Esophagus muscularis mucosa (tissue), 4 donors: Measurements from ENCODE around the gene TPSG1. TPM values are rescaled to one million over a fixed set of nuclear protein-coding genes. Genes with fewer than 3 reads are reported as not detected.
"Not testable (repeated sequence)": the region's sequence is repeated elsewhere in the genome, so short reads cannot be mapped to it uniquely, and the experiment has no call there.

Experiments
- DNase-seq: peaks from one replicate; pipeline ENCODE4 v3.0.0-alpha.2; 2017; ENCODE audit errors: extremely low spot score
- H3K27ac ChIP-seq, 4 donors: fragments of 200-600 bp; sonication (generic); replicated peaks in 1 of 4; 1 replicate in 3 of 4; 2 replicates in 1 of 4; pipeline ENCODE4 v1.5.1; 2016 to 2019; ENCODE audit warnings: mild to moderate bottlenecking in 1 of 4
- H3K27me3 ChIP-seq, 4 donors: fragments of 200-600 bp; sonication (generic); one replicate each; pipeline versions ENCODE4 v1.5.1 to v1.6.0; 2016 to 2019
- H3K36me3 ChIP-seq, 4 donors: fragments of 200-600 bp; sonication (generic); one replicate each; pipeline ENCODE4 v1.5.1; 2016 to 2019
- H3K4me1 ChIP-seq, 4 donors: fragments of 200-600 bp; sonication (generic); one replicate each; pipeline ENCODE4 v1.5.1; 2016 to 2019
- H3K4me3 ChIP-seq, 4 donors: fragments of 200-600 bp; sonication (generic); 1 replicate in 2 of 4; 2 replicates in 2 of 4; pipeline ENCODE4 v1.5.1; 2016 to 2019; ENCODE audit warnings: mild to moderate bottlenecking in 4 of 4, moderate library complexity in 1 of 4
- H3K9me3 ChIP-seq, 4 donors: fragments of 200-600 bp; sonication (generic); 1 replicate in 3 of 4; 2 replicates in 1 of 4; pipeline ENCODE4 v1.5.1; 2016 to 2019
- EP300 ChIP-seq: sonication (generic); formaldehyde crosslinking; IDR thresholded peaks from one replicate; pipeline ENCODE4 v1.6.1; 2017; ENCODE audit warnings: antibody characterized with exemption
- POLR2A ChIP-seq: fragments of 450-650 bp; IDR thresholded peaks from one replicate; pipeline ENCODE4 v1.6.1; 2017; ENCODE audit warnings: antibody characterized with exemption, moderate library complexity, mild to moderate bottlenecking, low read depth
- POLR2AphosphoS5 ChIP-seq, 2 donors: sonication (generic); formaldehyde crosslinking; IDR thresholded peaks; one replicate each; pipeline ENCODE4 v1.6.1; 2017; ENCODE audit warnings: antibody characterized with exemption in 2 of 2
- WGBS: methylation state at CpG from one replicate; pipeline ENCODE4 v1.1.5; 2018; 5-methylcytosine and 5-hydroxymethylcytosine counted together
- intact Hi-C: fragments of 100-400 bp; cut with DNase I; formaldehyde crosslinking; loops from one replicate; pipeline ENCODE4 v1.15.1; 2023
- total RNA-seq, 4 donors: library from RNA; depleted of rRNA; stranded (reverse); fragments of >200 nt; gene quantifications; one replicate each; pipeline versions ENCODE4 v1.1.0 to v1.2.1, GENCODE V29; 2016
- TF ChIP-seq, protein P1 (sequence below), 3 experiments: fragments of 200-600 bp in 2 of 3; fragments of 450-650 bp in 1 of 3; sonication (generic) in 2 of 3; IDR thresholded peaks; one replicate each; pipeline ENCODE4 v1.5.1; 2017 to 2019; ENCODE audit warnings: antibody characterized with exemption in 3 of 3, mild to moderate bottlenecking in 2 of 3, moderate library complexity in 1 of 3

Gene TPSG1
- total RNA-seq, 4 donors from 2014 or later, result 0.39 to 2.9 (median 1.00) TPM

DNA sequence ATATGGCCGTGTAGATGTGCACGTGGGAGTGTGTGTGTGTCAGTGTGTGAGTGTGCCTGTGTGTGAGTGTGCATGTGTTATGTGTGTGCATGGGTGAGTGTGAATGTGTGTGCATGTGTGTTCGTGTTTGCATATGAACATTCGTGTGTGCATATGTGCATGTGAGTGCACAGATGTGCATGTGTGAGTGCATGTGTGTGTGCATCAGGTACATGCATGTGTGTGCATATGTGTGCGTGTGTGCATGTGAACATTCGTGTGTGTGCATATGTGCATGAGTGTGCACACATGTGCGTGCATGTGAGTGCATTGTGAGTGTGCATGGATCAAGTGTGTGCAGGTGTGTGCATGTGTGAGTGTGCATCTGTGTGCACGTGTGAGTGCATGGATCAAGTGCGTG lies 12.9 kb upstream of the TPSG1 start:
- Histone ChIP-seq H3K4me1 (no peaks in the 10 kb centered on the region), H3K27ac (no peak overlapping the region), H3K4me3 (no peak overlapping the region), H3K9me3 (no peaks in the 10 kb centered on the region), H3K27me3 (peaks cover 0 to 21% (median 0%) of the 10 kb centered on the region in 4 donors), H3K36me3 (no peaks in the 10 kb centered on the region)
- intact Hi-C loops, result no loop called here
- TF ChIP-seq POLR2AphosphoS5 (IDR thresholded peaks at IDR 0.05), result no peak
- no peak for TF ChIP-seq EP300
- TF ChIP-seq, protein P1, sequence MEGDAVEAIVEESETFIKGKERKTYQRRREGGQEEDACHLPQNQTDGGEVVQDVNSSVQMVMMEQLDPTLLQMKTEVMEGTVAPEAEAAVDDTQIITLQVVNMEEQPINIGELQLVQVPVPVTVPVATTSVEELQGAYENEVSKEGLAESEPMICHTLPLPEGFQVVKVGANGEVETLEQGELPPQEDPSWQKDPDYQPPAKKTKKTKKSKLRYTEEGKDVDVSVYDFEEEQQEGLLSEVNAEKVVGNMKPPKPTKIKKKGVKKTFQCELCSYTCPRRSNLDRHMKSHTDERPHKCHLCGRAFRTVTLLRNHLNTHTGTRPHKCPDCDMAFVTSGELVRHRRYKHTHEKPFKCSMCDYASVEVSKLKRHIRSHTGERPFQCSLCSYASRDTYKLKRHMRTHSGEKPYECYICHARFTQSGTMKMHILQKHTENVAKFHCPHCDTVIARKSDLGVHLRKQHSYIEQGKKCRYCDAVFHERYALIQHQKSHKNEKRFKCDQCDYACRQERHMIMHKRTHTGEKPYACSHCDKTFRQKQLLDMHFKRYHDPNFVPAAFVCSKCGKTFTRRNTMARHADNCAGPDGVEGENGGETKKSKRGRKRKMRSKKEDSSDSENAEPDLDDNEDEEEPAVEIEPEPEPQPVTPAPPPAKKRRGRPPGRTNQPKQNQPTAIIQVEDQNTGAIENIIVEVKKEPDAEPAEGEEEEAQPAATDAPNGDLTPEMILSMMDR (IDR thresholded peaks at IDR 0.05), result no peak
- TF ChIP-seq POLR2A, result no peak
- WGBS, result 72% methylated on average over 9 of the region's 9 CpGs
- no peak for DNase-seq

DNA sequence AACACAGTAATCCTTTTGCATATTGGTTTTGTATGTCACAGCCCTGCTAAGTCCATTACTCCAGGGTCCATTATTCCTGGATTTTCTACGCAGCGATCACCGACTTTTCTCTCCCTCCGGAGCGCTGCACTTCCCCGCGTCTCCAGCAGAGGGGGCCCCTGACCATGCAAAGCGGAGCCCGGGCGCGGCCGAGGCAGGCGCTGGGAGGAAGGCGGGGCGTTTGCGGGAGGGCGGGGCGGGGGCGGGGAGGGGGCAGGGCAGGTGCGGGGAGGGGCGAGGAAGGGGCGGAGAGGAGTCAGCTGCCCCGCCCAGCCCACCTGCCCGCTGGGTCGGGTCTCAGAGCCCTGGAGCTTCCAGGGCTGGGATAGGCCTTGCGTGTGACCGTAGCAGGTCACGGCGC lies 11.6 kb upstream of the TPSG1 start:
- H3K9me3 ChIP-seq, intact Hi-C loops, H3K36me3 ChIP-seq, H3K4me1 ChIP-seq, H3K27ac ChIP-seq, DNase-seq, H3K4me3 ChIP-seq: not testable (repeated sequence)
- no CpG with 5 or more reads among the region's 29 CpGs for WGBS
- peaks cover 0 to 21% (median 0%) of the 10 kb centered on the region in 4 donors for H3K27me3 ChIP-seq

DNA sequence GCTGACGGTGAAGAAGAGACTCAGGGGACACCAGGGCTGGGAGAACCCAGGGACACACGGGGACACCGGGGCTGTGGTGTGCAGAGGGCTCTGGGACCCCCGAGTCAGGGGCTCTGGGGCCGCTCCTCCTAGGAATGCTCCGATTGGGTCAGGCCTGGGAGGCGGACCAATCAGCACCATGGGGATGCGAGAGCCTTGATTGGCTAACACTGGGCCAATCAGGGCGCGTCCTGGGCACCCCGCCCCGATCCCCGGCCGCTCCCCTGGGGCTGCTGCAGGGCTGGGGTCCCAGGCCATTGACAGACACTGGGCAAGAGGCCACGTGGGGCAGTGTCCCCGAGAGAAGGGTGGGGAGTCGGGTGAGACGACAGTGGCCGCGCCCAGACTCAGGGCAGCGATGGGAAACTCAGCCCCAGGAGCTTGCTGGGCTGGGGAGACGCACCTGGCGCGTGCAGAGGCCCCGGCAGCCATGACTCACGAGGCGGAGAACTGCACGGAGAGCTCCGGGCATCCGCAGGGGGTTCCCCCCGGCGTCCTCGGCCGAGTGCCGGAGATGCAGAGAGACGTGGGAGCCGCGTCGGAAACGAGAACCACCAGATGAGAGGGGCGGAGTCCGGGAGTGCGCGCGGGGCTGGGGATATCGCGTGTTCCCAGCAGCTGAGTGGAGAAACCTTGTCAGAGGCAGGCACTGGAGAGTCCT lies 7.1 kb upstream of the TPSG1 start:
- H3K9me3 ChIP-seq, H3K4me1 ChIP-seq, H3K27ac ChIP-seq, H3K4me3 ChIP-seq, H3K36me3 ChIP-seq, intact Hi-C loops, H3K27me3 ChIP-seq, DNase-seq: not testable (repeated sequence)
- WGBS, result no CpG with 5 or more reads among the region's 47 CpGs

GRCh38 chr16:1231301-1231700 lies 6.2 kb upstream of the TPSG1 start:
- no CpG with 5 or more reads among the region's 7 CpGs for WGBS
- DNase-seq, H3K27me3 ChIP-seq, H3K4me1 ChIP-seq, H3K9me3 ChIP-seq, intact Hi-C loops, H3K4me3 ChIP-seq, H3K36me3 ChIP-seq, H3K27ac ChIP-seq: not testable (repeated sequence)

DNA sequence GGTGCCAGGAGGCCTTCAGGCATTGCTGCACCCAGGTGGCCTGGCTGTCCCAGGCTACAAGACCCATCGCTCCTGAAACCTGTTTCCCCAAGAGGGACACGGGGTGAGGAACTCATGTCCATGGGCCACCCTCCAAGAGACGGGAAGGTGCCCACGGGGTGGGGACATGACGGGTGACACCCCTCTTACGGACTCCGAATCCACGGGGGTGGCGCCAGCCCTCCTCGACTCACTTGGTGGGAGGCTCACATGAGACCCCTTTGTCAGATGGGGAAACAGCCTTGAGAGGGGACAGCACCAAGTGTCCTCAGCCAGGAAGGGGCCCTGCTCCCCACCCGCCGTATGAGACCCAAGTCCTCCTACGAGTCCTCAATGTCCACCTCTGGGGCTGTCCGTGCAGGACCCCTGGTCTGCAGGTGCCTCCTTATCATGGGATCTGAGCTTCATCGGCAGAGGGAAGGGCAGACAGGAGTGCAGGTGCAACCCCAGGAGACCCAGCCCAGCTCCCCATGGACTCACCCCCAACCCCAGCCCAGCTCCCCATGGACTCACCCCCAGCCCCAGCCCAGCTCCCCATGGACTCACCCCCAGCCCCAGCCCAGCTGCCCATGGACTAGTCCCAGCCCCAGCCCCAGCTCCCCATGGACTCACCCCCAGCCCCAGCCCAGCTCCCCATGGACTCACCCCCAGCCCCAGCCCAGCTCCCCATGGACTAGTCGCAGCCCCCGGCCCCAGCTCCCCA lies 5.6 kb upstream of the TPSG1 start:
- WGBS, result 64% methylated on average over 10 of the region's 17 CpGs
- DNase-seq, result not testable (repeated sequence)

GRCh38 chr16:1230084-1230470 lies 5.0 kb upstream of the TPSG1 start, which contains the start of gene TPSB2:
TSS of gene TPSB2 (minus strand) at chr16:1230184. CDS start at chr16:1229951, 233 bp downstream.
- H3K9me3 ChIP-seq, intact Hi-C loops, DNase-seq, H3K36me3 ChIP-seq, H3K4me3 ChIP-seq, H3K27me3 ChIP-seq, H3K27ac ChIP-seq: not testable (repeated sequence)
- H3K4me1 ChIP-seq, result peaks cover 0 to 22% (median 18%) of the 10 kb centered on the region in 4 donors
- no CpG with 5 or more reads among the region's 11 CpGs for WGBS

More for the DNA sequence above, 5.6 kb upstream of the TPSG1 start:
- H3K9me3 ChIP-seq, intact Hi-C loops, H3K4me3 ChIP-seq, H3K36me3 ChIP-seq, H3K27me3 ChIP-seq, H3K27ac ChIP-seq: not testable (repeated sequence)
- H3K4me1 ChIP-seq, result peaks cover 0 to 16% (median 13%) of the 10 kb centered on the region in 4 donors

- H3K9me3 ChIP-seq, H3K4me3 ChIP-seq, H3K36me3 ChIP-seq, H3K27me3 ChIP-seq, intact Hi-C loops, H3K27ac ChIP-seq, DNase-seq: not testable (repeated sequence)
- H3K4me1 ChIP-seq, result peaks cover 0 to 25% (median 22%) of the 10 kb centered on the region in 4 donors
- WGBS, result no CpG with 5 or more reads among the region's 13 CpGs
These were observed 4.4 kb upstream of the TPSG1 start for GRCh38 chr16:1229476-1229875.

DNA sequence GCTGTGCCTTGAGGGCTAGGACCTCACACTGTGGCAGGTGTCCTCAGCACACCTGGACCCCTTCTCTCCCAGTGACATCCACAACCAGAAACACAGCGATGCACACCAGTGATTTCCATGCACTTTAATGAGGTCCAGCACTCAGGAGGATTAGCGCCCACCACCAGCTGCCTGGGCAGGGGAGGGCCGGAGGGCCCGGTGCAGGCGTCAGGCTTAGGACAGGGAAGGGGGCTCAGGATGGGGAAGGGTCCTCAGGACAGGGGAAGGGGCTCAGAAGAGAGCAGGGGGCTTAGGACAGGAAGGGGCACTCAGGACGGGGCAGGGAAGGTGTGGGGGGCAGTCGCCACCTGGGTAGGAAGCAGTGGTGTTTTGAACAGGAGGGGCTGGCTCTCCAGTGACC lies 3.2 kb upstream of the TPSG1 start:
- H3K27ac ChIP-seq, H3K27me3 ChIP-seq, DNase-seq, H3K4me3 ChIP-seq, intact Hi-C loops, H3K36me3 ChIP-seq, H3K9me3 ChIP-seq: not testable (repeated sequence)
- peaks cover 0 to 25% (median 22%) of the 10 kb centered on the region in 4 donors for H3K4me1 ChIP-seq
- 71% methylated on average over 7 of the region's 7 CpGs for WGBS

- DNase-seq, intact Hi-C loops, H3K27ac ChIP-seq, H3K27me3 ChIP-seq, H3K9me3 ChIP-seq, H3K4me3 ChIP-seq: not testable (repeated sequence)
- 24% methylated on average over 3 of the region's 14 CpGs for WGBS
- Histone ChIP-seq H3K4me1 (peaks cover 0 to 25% (median 22%) of the 10 kb centered on the region in 4 donors), H3K36me3 (peaks cover 0 to 11% (median 0%) of the 10 kb centered on the region in 4 donors)
These were observed 1.6 kb upstream of the TPSG1 start for GRCh38 chr16:1226692-1227091.
